ENCODE data around the gene SLC9A3.

GRCh38 chr5:468401-468800 is 55.8 kb downstream of the SLC9A3 start:
- TF ChIP-seq, protein P1, sequence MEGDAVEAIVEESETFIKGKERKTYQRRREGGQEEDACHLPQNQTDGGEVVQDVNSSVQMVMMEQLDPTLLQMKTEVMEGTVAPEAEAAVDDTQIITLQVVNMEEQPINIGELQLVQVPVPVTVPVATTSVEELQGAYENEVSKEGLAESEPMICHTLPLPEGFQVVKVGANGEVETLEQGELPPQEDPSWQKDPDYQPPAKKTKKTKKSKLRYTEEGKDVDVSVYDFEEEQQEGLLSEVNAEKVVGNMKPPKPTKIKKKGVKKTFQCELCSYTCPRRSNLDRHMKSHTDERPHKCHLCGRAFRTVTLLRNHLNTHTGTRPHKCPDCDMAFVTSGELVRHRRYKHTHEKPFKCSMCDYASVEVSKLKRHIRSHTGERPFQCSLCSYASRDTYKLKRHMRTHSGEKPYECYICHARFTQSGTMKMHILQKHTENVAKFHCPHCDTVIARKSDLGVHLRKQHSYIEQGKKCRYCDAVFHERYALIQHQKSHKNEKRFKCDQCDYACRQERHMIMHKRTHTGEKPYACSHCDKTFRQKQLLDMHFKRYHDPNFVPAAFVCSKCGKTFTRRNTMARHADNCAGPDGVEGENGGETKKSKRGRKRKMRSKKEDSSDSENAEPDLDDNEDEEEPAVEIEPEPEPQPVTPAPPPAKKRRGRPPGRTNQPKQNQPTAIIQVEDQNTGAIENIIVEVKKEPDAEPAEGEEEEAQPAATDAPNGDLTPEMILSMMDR (IDR thresholded peaks at IDR 0.05; ENCODE audit: borderline replicate concordance, extremely low read depth, low read length, poor library complexity, severe bottlenecking) = no peak
- no peak for TF ChIP-seq EZH2 (IDR thresholded peaks at IDR 0.05; ENCODE audit: borderline replicate concordance, low read depth, low read length, severe bottlenecking)

Measured in DND-41 (cell line).